ENCODE measurements around the gene NAV2.

The NAV2 gene

DNA sequence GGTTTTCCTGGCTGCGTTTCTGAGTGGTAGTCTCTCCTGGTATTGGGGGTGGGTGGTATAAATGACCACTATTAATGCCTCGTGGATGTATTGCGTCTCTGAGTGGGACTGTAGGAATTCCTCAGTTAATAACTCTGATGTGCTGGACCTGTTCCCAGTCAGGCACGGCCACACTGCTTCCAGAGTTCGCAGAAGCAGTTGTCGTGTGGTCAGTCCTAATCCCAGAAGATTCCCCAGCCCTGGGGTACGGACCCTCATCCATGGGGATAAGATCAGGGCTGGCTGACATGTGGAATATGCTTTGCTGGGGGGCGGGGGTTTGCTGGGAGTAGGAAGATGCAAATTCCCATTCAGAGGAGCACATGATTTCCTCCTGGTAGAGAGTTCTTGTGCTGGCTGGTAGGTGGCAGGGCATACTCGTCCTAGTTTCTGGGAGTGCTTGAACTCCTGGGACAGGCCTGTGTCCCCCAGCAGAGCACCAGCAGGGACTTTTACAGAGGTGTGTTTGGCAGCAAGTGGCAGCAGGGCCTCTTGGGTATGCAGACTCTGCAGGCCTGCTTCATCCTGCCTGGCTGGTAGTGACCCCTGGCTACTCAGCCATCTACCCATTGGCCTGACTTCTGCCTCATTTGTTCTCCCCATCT is 157.4 kb downstream of the NAV2 start:
- H3K27me3 ChIP-seq (ENCODE audit: insufficient read depth, low read length, poor library complexity), result peaks cover 2% of the 10 kb centered on the region
- no peak overlapping the region for H3K4me3 ChIP-seq (ENCODE audit: low read depth in 1 of 2, low read length in 2 of 2)
- no peak overlapping the region for H3K9ac ChIP-seq (ENCODE audit: low read depth, low read length)
- H3K4me2 ChIP-seq (ENCODE audit: insufficient read depth, low read length), result no peak overlapping the region
- H3K27ac ChIP-seq (ENCODE audit: low read length), result no peak overlapping the region
- no peaks in the 10 kb centered on the region for H3K36me3 ChIP-seq (ENCODE audit: insufficient read depth, low read length)
- no peak overlapping the region for H2AFZ ChIP-seq (ENCODE audit: low read depth, low read length)
- H3K9me3 ChIP-seq (ENCODE audit: insufficient read depth, low read length, severe bottlenecking), result no peaks in the 10 kb centered on the region
- no peaks in the 10 kb centered on the region for H4K20me1 ChIP-seq (ENCODE audit: insufficient read depth, low read length)
- TF ChIP-seq, protein P1, sequence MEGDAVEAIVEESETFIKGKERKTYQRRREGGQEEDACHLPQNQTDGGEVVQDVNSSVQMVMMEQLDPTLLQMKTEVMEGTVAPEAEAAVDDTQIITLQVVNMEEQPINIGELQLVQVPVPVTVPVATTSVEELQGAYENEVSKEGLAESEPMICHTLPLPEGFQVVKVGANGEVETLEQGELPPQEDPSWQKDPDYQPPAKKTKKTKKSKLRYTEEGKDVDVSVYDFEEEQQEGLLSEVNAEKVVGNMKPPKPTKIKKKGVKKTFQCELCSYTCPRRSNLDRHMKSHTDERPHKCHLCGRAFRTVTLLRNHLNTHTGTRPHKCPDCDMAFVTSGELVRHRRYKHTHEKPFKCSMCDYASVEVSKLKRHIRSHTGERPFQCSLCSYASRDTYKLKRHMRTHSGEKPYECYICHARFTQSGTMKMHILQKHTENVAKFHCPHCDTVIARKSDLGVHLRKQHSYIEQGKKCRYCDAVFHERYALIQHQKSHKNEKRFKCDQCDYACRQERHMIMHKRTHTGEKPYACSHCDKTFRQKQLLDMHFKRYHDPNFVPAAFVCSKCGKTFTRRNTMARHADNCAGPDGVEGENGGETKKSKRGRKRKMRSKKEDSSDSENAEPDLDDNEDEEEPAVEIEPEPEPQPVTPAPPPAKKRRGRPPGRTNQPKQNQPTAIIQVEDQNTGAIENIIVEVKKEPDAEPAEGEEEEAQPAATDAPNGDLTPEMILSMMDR (IDR thresholded peaks at IDR 0.05; ENCODE audit: borderline replicate concordance, extremely low read depth, low read length, poor library complexity, severe bottlenecking), result no peak
- no peak for TF ChIP-seq EZH2 (IDR thresholded peaks at IDR 0.05; ENCODE audit: borderline replicate concordance, low read depth, low read length, severe bottlenecking)
- ATAC-seq (ENCODE audit: insufficient read depth, low read depth) (no peak), DNase-seq (no peak)
- H3K79me2 ChIP-seq (ENCODE audit: insufficient read depth, low read length), result no peaks in the 10 kb centered on the region
- H3K4me1 ChIP-seq (ENCODE audit: insufficient read depth, low read length), result no peaks in the 10 kb centered on the region

DNA sequence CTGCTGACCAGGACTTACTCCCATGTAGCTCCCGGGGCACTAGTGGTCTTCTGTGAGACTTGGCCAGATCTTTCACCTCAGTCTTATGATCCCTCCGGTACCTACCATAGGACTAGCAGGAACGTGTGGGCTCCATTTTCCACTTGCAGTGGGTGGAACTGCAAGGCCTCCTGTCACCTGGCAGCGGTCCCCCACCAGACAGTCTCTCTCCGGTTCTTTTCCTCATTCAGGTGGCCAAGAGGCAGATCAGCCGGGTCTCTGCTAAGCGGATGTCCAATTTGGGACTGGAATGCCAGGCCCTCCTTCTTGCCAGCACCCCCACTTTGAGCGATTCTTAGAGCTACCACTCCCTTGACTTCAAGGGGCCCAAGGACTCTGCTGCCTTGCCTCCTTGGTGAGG is 158.9 kb downstream of the NAV2 start:
- Histone ChIP-seq H4K20me1 (ENCODE audit: insufficient read depth, low read length) (no peaks in the 10 kb centered on the region), H3K27me3 (ENCODE audit: insufficient read depth, low read length, poor library complexity) (peaks cover 5% of the 10 kb centered on the region), H3K9ac (ENCODE audit: low read depth, low read length) (no peak overlapping the region), H2AFZ (ENCODE audit: low read depth, low read length) (no peak overlapping the region), H3K9me3 (ENCODE audit: insufficient read depth, low read length, severe bottlenecking) (no peaks in the 10 kb centered on the region), H3K4me2 (ENCODE audit: insufficient read depth, low read length) (no peak overlapping the region), H3K4me1 (ENCODE audit: insufficient read depth, low read length) (no peaks in the 10 kb centered on the region), H3K27ac (ENCODE audit: low read length) (no peak overlapping the region), H3K4me3 (ENCODE audit: low read depth in 1 of 2, low read length in 2 of 2) (no peak overlapping the region), H3K36me3 (ENCODE audit: insufficient read depth, low read length) (no peaks in the 10 kb centered on the region), H3K79me2 (ENCODE audit: insufficient read depth, low read length) (no peaks in the 10 kb centered on the region)
- no peak for ATAC-seq (ENCODE audit: insufficient read depth, low read depth)
- no peak for DNase-seq
- no peak for TF ChIP-seq EZH2 (IDR thresholded peaks at IDR 0.05; ENCODE audit: borderline replicate concordance, low read depth, low read length, severe bottlenecking)
- TF ChIP-seq, protein P1 (IDR thresholded peaks at IDR 0.05; ENCODE audit: borderline replicate concordance, extremely low read depth, low read length, poor library complexity, severe bottlenecking), result no peak

DNA sequence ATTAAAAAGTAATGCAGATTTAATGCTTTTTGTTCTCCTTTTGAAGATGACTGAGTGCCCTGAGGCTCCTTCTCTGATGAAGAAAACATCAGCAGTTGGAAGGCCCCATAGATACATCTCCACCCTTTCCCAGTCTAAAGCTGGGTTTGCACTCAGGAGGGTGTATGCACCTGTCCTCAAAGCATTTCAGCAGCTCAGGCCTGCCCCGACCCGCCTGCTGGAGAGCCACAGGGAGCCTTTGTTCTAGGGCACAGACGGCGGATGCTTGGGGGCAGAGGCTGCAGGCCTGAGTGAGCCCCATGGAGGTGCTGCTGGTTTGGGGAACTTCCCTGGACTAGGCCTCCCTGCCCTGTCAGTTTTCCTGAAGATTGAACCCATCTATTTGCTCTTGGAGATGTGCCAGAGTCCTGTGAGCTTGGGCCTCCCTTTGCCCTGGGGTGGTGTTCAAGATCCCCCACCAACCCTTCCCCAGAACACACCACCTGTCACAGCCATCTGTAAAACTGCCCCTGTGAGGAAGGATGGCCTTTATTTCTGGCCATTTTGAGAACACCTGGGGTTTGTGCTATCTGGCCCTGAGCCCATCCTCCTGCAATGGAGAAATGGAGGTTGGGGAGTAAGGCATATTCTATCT is 160.0 kb downstream of the NAV2 start:
- Histone ChIP-seq H3K79me2 (ENCODE audit: insufficient read depth, low read length) (no peaks in the 10 kb centered on the region), H3K4me2 (ENCODE audit: insufficient read depth, low read length) (no peak overlapping the region), H3K9me3 (ENCODE audit: insufficient read depth, low read length, severe bottlenecking) (no peaks in the 10 kb centered on the region), H3K27me3 (ENCODE audit: insufficient read depth, low read length, poor library complexity) (peaks cover 5% of the 10 kb centered on the region), H3K27ac (ENCODE audit: low read length) (no peak overlapping the region), H3K9ac (ENCODE audit: low read depth, low read length) (no peak overlapping the region), H3K36me3 (ENCODE audit: insufficient read depth, low read length) (no peaks in the 10 kb centered on the region), H2AFZ (ENCODE audit: low read depth, low read length) (no peak overlapping the region), H3K4me1 (ENCODE audit: insufficient read depth, low read length) (no peaks in the 10 kb centered on the region), H3K4me3 (ENCODE audit: low read depth in 1 of 2, low read length in 2 of 2) (no peak overlapping the region), H4K20me1 (ENCODE audit: insufficient read depth, low read length) (no peaks in the 10 kb centered on the region)
- no peak for ATAC-seq (ENCODE audit: insufficient read depth, low read depth)
- no peak for TF ChIP-seq EZH2 (IDR thresholded peaks at IDR 0.05; ENCODE audit: borderline replicate concordance, low read depth, low read length, severe bottlenecking)
- TF ChIP-seq, protein P1 (IDR thresholded peaks at IDR 0.05; ENCODE audit: borderline replicate concordance, extremely low read depth, low read length, poor library complexity, severe bottlenecking), result no peak
- DNase-seq, result no peak

Data from DND-41 (cell line).